ENCODE data around the gene SCFD2.

The SCFD2 gene

DNA sequence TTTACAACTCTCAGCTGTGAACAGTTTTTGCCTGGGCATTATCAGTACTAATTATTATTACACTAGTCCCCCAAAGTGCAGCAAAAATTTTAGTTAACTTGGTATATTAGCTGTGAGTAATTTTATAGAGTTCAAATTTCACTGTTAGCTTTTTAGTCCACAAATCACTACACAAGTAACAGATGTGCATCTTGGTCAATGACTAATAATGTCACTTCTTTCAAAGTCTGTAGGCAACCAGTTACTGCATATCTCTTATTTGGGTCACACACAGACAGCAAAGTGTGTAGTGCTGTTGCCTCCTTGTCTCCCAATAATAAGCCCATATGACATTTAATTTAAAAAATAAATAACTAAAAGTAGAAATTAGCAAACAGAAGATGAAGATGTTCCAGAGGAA, 159.9 kb downstream of the SCFD2 start:
- no peak for TF ChIP-seq CTCF (IDR thresholded peaks at IDR 0.05; ENCODE audit: low read depth, low read length, missing control alignments)
- no peak for DNase-seq (ENCODE audit: low read depth)
- in situ Hi-C loops (cut with HindIII; ENCODE audit: low sequenced_read_pairs): no loop called here
- H3K4me3 ChIP-seq (ENCODE audit: low read depth, low read length): no peak overlapping the region

GRCh38 chr4:53199356-53199755, 166.5 kb downstream of the SCFD2 start:
- in situ Hi-C loops (cut with HindIII; ENCODE audit: low sequenced_read_pairs): no loop called here
- no peak overlapping the region for H3K4me3 ChIP-seq (ENCODE audit: low read depth, low read length)
- TF ChIP-seq CTCF (IDR thresholded peaks at IDR 0.05; ENCODE audit: low read depth, low read length, missing control alignments): no peak
- no peak for DNase-seq (ENCODE audit: low read depth)

DNA sequence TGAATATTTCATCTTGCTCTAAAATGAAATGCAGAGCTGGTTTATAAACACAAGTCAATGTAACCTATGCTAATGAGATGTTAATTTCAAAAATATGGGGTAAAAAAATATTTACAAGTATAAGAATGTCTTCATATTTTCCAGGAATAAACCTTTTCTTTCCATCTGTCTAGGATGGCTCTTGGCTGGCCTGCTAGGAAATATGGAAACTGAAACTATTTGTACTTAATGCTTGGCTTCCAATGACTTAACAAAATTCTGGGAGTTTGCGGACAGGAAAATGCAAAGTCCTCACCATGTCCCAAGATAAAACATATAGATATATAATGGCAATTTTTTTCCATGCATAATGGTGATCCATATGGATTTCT, 168.1 kb downstream of the SCFD2 start:
- TF ChIP-seq CTCF (IDR thresholded peaks at IDR 0.05; ENCODE audit: low read depth, low read length, missing control alignments): no peak
- in situ Hi-C loops (cut with HindIII; ENCODE audit: low sequenced_read_pairs): no loop called here
- DNase-seq (ENCODE audit: low read depth): no peak
- H3K4me3 ChIP-seq (ENCODE audit: low read depth, low read length): no peak overlapping the region

- in situ Hi-C loops (cut with HindIII; ENCODE audit: low sequenced_read_pairs): no loop called here
- peak; percentile 61 for TF ChIP-seq CTCF (IDR thresholded peaks at IDR 0.05; ENCODE audit: low read depth, low read length, missing control alignments)
- DNase-seq (ENCODE audit: low read depth): peak; percentile 88
Observed at GRCh38 chr4:53196882-53197771, 168.7 kb downstream of the SCFD2 start.

GRCh38 chr4:53195815-53196661, 169.8 kb downstream of the SCFD2 start:
- no peak overlapping the region for H3K4me3 ChIP-seq (ENCODE audit: low read depth, low read length)
- no peak for DNase-seq (ENCODE audit: low read depth)
- no peak for TF ChIP-seq CTCF (IDR thresholded peaks at IDR 0.05; ENCODE audit: low read depth, low read length, missing control alignments)
- in situ Hi-C loops (cut with HindIII; ENCODE audit: low sequenced_read_pairs): no loop called here

More at GRCh38 chr4:53196882-53197771, 168.7 kb downstream of the SCFD2 start:
- no peak overlapping the region for H3K4me3 ChIP-seq (ENCODE audit: low read depth, low read length)

GRCh38 chr4:53194727-53195126, 171.1 kb downstream of the SCFD2 start:
- in situ Hi-C loops (cut with HindIII; ENCODE audit: low sequenced_read_pairs): no loop called here
- no peak for TF ChIP-seq CTCF (IDR thresholded peaks at IDR 0.05; ENCODE audit: low read depth, low read length, missing control alignments)
- no peak for DNase-seq (ENCODE audit: low read depth)
- H3K4me3 ChIP-seq (ENCODE audit: low read depth, low read length): no peak overlapping the region
